SKM-1 treated with dmso at 0.1 percent for 144 hours (cell line): ENCODE measurements around the gene FARS2.

Experiments
- DNase-seq: peaks from one replicate; lab custom pipeline; 2025; ENCODE audit not compliant: unreplicated experiment; lab: John Stamatoyannopoulos, UW

FARS2 gene

DNA sequence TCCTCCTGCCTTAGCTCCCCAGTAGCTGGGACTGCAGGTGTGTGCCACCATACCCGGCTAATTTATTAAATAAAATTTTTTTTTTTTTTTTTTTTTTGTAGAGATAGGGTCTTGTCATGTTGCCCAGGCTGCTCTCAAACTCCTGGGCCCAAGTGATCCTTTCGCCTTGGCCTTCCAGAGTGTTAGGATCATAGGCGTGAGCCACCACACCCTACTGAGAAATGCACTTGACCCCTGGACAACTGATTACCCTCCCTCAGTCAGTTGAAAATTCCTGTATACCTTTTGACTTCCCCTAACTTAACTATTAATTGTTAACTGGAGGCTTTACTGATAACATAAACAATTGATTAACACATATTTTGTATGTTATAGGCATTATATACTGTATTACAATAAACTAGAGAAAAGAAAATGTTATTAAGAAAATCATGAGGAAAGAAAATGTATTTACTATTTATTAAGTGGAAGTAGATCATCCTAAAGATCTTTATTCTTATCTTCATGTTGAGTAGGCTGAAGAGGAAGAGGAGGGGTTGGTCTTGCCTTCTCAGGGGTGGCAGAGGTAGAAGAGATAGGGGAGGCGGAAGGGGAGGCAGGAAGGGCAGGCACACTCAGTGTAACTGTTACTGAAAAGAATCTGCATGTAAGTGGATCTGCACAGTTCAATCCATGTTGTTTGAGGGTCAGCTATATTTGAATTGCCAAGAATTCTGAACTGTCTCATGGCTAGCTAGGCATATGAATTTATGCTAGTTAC lies 104.3 kb downstream of the FARS2 start:
- DNase-seq: no peak

DNA sequence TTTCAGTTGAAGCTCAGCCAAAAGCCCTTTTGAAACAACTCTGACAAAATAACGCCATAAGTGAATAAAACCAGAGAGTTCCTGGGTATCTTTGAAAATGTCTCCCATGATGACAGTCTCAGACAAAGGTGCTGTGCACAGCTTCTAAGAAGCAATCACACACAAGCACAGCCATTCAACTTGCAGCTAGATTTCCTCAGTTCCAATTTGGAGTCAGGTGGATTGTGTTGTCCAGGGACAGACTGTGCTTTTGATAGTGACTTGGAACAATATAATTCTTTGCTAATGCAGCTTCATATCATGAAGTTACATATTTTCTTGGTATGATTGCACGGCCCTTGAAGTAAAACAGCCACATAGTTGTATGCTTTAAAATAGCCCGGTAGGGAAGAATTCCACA lies 105.6 kb downstream of the FARS2 start:
- DNase-seq: no peak

GRCh38 chr6:5367510-5367909 lies 106.2 kb downstream of the FARS2 start:
- no peak for DNase-seq

DNA sequence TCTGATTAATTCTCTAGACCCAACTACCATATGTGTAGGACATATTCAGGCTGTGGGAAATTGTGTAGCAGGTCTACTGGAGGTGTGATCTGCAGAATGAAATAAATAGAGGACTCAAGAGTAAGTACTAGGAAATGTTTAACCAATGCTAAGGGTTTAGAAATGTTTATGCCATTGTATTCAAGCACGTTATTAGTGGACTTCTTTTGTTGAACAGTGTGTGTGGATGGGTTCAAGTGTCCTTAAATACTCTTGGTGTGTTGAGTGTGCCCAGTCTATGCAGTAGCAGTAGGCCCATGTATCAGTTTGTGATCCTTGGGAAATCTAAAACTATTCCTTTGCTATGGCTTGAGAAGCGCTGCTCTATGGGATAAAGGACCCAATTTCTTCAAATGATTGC lies 112.1 kb downstream of the FARS2 start:
- no peak for DNase-seq

GRCh38 chr6:5378331-5378730 lies 117.0 kb downstream of the FARS2 start:
- no peak for DNase-seq

- peak; percentile 12 for DNase-seq
Measured at GRCh38 chr6:5379647-5380242, 118.4 kb downstream of the FARS2 start.

DNA sequence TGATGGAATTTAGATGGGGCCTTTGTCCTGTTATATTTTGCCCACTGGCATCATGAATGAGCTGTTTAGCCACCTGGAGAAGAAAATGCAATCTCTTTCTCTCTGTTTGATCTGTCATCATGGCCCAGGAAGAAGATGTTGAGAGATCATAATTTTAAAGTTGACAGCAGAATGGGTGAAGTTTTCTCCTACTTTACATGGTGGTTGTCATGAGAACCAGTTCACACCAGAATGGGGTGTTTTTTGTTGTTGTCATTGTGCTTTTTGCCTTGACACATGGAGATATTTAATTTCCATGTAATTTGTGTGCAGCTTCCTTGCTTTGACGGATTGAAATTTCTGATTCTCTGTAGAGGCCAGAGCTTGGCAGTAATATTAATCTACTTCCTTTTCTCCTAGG lies 122.5 kb downstream of the FARS2 start:
- no peak for DNase-seq

DNA sequence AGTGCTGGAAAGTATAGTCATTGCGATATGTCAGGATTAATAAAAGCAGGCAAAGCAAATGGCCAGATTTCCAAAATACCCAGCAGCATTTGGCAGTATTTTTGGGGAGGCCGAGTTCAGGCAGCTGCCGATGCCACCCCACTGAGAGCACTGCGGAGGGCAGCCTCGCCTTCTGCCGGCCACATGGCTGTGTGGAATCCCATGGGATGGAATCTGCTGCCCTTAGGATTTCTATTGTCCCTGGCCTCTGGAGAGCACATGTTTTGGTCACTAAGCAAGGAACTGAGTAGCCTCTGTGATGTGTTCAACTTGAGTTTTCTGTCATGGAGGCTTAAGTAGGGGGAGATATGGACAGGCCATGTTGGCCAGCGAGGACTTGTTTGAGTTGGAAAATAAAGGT lies 123.0 kb downstream of the FARS2 start:
- no peak for DNase-seq

GRCh38 chr6:5388326-5388725 lies 127.0 kb downstream of the FARS2 start:
- no peak for DNase-seq

DNA sequence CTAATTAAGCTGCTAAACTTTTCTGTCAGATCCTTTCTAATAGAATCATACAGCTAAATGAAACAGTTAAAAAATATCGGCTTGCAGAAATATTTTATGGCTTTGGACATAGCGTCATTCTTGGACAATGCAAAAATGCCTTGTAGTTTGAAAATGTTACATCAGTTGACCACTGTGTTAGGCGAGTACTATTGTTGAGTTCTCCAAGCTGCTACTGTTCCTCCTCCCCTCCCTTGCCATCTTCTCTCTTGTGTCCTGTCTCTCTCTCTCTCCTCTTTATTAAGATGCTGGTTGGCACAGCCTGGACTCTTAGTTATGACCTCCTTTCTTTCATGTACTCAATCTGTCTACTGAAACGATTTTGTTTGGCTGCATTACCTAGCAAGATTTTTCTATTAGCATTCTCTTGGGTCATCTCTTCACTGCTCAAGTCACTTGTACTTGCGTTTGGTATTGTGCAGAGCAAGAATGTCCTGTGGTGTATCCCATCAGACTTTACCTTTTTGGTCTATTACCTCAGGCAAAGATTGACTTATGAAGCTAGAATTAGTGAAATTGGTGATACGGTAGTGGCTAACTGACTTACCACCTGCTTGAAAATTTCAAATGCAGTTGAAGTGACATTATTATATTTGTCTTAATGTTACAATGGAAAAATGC lies 127.9 kb downstream of the FARS2 start:
- DNase-seq: no peak

GRCh38 chr6:5390177-5390576 lies 128.9 kb downstream of the FARS2 start:
- no peak for DNase-seq

DNA sequence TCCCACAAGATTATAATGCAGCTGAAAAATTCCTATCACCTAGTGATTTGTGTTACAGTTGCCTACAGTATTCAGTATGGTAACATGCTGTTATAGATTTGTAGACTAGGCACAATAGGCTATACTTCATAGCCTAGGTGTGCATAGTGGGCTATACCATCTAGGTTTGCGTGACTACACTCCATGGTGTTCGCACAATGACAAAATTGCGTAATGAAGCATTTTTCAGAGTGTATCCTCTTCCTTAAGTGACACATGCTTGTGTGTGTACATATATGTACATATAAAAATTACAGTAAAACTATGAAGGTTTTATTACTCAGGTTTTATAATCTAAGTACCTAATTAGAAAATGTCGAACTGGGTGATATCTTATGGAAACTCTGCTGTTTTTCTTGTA lies 133.0 kb downstream of the FARS2 start:
- DNase-seq: no peak

DNA sequence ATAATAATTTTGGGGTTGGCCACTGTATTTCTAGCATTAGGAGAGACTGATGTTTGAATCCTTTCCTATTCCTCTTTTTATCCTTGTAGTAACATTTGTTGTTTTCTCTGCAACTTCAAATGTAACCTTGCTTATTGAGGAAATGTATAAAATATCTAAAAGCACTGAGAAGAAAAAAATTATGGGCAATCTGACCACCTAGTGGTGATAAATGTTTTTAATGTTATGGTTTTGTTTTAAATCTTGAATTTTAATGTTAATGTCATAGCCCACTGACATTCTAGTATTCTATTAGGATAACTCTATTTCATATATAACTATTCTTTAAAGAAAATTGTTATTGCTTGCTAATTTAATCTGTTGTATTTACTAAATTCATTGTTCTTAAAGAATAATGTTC lies 134.4 kb downstream of the FARS2 start:
- DNase-seq: no peak

GRCh38 chr6:5398530-5398929 lies 137.2 kb downstream of the FARS2 start:
- DNase-seq: peak; percentile 73

- DNase-seq: no peak
Measured at GRCh38 chr6:5399391-5399790, 138.1 kb downstream of the FARS2 start.

DNA sequence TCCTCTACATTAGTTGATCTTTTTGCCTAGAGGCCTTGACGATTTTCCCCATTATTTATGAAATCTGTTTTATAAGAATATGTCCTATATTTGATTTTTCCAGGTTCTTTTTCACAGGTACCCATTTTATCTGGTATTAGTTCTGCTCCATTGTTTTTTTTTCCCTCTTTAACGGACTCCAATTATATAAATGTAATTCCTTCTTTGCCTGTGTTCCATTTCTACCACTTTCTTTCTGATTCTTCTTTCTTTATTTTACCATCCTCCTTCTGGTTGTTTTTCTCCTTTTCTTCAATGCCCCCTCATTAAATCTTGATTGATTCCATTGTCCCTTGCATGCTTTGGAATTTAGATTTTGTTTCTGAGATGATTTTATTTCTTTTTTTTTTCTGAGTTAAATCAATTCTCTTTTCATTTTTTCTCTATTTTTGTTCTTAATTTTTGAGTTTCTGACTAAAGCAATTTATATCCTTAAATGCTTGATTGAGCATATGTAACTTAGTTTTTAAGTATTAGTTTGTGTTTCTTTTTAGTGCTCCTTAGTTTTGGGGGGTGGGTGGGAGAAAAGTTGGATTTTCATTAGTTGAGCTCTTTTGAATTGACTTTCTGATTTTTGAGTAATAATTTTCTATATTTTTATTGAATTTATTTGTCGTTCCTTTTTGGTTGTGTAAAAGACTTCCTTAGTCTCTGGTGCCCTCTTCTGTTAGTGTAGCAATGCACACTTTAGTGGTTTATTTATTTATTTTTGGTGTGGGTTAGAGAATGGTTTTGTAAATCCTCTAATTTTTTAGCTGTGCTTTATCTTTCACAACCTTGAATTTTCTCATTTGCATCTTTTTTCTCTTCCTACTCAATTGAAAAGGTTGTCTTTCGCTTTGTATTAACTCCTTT lies 140.8 kb downstream of the FARS2 start:
- DNase-seq: peak; percentile 6

GRCh38 chr6:5403076-5403475 lies 141.8 kb downstream of the FARS2 start:
- DNase-seq: no peak

DNA sequence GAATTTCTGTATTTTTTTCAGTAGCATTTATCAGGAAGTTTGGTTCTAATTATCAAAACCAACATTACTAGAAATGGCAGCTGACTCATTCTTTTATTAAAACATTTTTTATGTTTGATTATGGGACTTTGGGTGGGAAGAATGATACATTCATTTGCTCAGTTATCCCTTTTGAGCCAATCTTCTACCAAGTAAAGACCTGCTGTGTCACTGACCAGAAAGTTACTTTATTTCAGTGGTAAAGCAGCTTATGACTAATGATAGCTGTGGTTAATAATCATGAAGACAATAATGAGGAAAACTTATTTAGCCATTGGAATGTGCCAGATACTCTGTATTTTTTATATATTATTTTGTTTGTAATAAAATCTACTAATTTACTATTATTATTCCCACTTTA lies 142.3 kb downstream of the FARS2 start:
- DNase-seq: no peak

DNA sequence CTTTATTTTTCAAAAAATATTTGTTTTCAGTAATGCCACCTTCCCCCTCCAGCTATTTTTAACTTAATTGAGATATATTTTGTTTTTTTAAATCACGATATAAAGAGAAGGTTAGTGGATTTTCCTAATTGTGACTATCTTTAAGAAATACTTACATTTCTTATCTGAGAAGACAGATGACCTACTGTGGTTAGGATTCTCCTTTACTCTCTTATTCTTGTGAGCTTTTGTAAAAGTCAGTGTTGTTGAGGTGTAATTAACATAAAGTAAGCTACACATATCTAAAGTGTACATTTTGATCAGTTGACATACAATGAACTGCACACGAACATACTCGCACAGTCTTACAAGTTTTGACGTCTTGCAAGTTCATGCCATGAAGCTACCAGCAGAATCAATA lies 144.7 kb downstream of the FARS2 start:
- DNase-seq: no peak

- no peak for DNase-seq
Measured at GRCh38 chr6:5411414-5411813, 150.1 kb downstream of the FARS2 start.

DNA sequence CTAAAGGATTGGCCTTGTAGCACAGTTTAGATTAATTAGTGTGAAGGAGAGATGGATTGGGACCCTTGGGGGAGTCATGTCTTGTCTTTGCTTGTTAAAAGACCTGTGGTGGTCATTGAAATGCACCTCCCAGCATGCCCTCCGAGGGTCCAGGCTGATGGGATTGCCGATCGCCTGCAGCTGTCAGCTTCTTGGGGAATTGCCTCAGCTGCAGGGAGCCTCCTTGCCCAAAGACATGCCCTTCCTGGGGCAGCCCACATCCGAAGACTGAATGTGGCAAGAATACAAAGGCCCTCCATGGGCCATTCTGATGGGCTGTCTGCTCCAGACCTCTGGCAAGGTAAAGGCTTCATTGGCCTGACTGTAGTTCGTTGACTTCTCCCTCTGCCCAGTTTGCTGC lies 150.7 kb downstream of the FARS2 start:
- DNase-seq: no peak
